Epidermal melanocyte (primary cell): ENCODE data around the gene SSBP3.
A peak's percentile ranks its signal among the peaks of the same experiment; 100 is the strongest.

Experiments
- DNase-seq: peaks from one replicate; pipeline ENCODE4 v3.0.0; 2011; ENCODE audit warnings: low spot score; ENCODE audit not compliant: insufficient read length

Gene SSBP3

GRCh38 chr1:54310439-54311328 lies 95.5 kb downstream of the SSBP3 start:
- no peak for DNase-seq

DNA sequence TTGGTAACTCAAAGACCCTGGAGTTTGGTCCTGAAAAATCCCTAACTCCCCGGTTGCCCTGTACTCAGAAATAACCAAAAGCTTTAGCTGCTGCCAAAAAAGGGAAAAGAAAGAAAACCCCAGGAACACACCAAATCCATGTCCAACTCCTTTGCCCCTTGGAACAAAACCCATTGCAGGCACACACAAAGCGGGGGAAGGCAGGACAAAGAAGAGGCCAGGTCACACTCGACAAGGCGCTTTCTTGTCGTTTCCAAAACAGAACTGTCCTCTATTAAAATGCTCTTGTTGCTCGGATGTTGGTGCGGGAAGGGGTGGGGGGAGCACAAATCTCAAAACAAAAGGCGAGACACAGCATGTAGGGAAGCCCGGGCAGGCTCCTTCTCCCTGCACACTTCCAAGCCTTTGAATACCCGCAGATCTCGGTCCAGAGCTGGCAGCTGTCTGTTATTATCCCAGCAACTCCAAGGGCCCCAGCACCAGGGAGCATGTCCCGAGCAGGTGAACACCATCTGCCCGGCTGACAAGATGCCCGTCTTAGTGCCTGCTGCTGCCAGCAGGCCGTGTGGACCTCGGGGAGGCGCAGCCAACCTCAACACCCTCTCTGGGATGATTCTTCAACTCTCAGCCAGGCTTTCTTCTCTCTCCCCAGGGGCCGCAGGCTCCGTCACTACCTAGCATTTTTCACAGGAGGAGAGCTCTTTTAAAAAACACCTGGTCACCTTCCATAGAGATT lies 96.4 kb downstream of the SSBP3 start:
- DNase-seq, result no peak

DNA sequence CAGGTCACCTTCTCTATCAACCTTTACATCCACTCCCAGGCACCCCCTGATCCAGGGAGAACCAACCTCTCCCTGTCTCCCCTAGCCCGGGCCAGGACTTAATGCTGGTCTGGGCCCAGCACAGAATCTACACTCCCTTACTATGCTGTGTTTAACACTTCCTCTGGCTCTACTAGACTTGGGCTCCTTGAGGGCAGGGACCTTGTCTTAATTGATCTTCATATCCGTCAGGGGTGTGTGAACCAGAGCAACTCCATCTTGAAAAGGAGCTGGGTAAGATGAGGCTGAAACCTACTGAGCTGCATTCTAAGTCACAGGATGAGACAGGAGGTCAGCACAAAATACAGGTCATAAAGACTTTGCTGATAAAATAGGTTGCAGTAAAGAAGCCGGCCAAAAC lies 98.9 kb downstream of the SSBP3 start:
- DNase-seq, result no peak

DNA sequence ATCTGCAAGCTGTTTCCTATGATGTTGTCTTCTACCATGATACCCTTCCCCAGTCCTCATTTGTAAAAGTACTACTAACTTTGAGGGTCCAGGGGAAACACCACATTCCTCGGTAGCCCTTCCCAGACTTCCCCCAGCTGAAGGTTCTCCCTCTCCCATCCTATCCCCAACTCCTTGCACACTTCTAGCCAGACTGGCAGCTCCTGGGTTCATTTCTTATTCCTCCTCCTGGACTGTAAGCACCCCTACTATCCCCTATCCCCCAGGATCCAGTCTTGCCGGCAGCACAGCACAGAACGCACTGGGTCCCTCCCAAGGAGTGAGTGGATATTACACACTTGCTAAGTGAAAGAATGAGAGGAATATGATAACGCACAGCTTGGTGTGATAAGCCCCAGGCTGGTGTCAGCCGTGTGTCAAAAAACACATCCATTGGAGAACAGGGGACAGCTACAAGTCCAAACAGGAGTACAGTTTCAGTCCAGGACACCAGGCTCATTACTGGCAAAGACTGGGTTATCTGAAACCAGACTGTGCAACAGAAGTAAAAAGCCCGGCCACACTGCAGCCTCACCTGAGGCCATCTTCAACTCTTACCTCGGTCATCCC lies 100.2 kb downstream of the SSBP3 start:
- no peak for DNase-seq

- DNase-seq, result no peak
These were observed 101.7 kb downstream of the SSBP3 start for GRCh38 chr1:54304518-54304917.

- DNase-seq, result no peak
These were observed 103.0 kb downstream of the SSBP3 start for GRCh38 chr1:54302951-54303843.

GRCh38 chr1:54302549-54302948 lies 103.6 kb downstream of the SSBP3 start:
- DNase-seq, result no peak

DNA sequence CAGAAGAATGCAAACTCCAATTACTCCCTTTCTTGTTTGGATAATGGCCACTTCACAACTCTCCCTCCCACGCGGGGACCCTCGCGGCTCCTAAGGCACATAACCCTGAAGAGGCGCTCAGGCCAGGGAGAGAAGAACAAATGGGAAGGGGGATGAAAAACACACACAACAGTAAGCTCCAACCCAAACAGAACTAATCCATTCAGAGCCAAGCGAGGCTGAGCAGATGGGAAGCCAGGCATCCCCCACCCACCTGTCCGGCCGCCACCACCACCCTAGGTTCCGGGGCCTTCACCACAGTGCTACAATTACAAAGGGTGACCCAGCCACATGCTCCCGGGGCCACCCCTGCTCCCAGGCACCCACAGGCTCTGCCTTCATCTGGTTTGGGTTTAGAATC lies 104.7 kb downstream of the SSBP3 start:
- no peak for DNase-seq

DNA sequence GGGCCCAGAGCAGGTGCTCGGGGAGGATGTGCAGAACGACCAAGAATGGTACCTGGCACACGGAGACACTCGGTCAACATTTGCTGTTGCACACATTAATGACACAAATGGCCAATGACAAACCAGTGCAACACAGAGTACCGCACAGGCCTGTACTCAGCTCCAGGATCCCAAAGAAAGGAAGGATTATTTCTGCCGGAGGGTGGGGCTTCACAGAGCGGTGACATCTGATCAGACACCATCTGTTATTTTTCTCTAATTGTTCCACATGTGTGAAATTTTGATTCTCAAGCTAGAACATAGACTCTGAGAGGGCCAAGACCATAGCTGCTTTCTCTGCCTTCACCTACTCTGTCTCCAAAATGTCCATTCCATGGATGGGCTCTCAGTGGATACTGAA lies 105.8 kb downstream of the SSBP3 start:
- DNase-seq, result no peak

- no peak for DNase-seq
These were observed 107.2 kb downstream of the SSBP3 start for GRCh38 chr1:54299037-54299436.

- no peak for DNase-seq
These were observed 107.7 kb downstream of the SSBP3 start for GRCh38 chr1:54298284-54299033.

DNA sequence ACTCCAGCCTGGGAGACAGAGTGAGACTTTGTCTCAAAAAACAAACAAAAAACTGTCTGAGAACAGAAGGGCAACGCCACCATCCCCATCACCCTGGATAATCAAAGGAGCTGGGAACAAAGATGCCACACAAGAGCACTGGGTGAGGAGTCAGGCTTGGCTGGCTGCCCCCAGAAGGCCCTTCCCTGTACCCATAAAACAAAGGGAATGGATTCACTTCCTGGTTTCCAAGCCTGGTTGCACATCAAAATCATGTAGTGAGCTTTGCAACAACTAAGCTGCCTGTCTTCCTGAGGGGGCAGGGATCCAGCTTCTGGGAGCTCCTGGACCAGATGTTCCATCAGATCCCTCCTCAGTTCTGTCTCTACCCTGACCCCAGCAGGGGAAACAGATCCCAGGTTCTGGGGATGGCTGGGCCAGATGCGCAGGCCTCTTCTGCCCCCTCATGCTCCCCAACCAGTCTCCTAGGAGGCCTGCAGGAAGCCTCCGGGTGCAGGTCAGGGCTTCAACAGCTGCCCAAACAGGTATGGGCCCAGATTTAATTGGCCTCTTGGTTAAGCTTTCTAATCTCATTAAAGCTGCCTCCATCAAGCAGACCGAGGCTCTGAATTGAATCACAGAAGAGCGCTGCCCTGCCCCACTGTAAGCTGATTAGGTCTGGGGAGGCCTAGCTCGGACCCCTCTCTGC lies 108.5 kb downstream of the SSBP3 start:
- DNase-seq, result peak; percentile 50

- no peak for DNase-seq
These were observed 109.5 kb downstream of the SSBP3 start for GRCh38 chr1:54296666-54297065.

DNA sequence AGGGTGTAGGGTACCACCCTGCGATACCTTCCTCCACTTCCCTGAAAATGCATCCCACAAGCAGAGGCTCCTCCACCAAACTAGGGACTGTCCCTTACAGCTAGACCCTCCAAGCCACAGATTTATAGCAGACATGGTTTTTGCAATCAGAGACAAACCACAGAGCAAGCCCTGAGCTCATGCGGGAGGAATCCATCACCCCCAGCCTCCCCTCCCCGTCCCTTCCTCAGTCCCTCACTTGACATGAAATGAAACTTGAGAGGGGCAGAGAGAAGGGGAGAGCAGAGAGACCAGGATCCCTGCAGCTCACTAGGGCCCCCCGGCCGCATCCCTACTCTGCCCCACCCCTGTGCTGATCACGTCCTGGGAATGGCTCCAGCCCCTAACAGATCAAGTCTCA lies 111.3 kb downstream of the SSBP3 start:
- no peak for DNase-seq

GRCh38 chr1:54292002-54292911 lies 113.9 kb downstream of the SSBP3 start:
- DNase-seq, result no peak

- no peak for DNase-seq
These were observed 114.8 kb downstream of the SSBP3 start for GRCh38 chr1:54291276-54292001.

GRCh38 chr1:54290506-54291184 lies 115.5 kb downstream of the SSBP3 start:
- DNase-seq, result no peak
